NCI-H187 treated with DMSO at 0.1 percent for 48 hours (cell line): ENCODE data around the gene ZNF740.
"Not testable (repeated sequence)": the region's sequence is repeated elsewhere in the genome, so short reads cannot be mapped to it uniquely, and the experiment has no call there.

Experiments used
- DNase-seq: peaks from one replicate; lab custom pipeline; 2025; lab: John Stamatoyannopoulos, UW

ZNF740 gene

GRCh38 chr12:53194973-53195372, 14.5 kb downstream of the ZNF740 start:
- DNase-seq, result no peak

- no peak for DNase-seq
Observed at GRCh38 chr12:53195516-53196420, 15.2 kb downstream of the ZNF740 start.

- no peak for DNase-seq
Observed at GRCh38 chr12:53196486-53196885, 16.0 kb downstream of the ZNF740 start.

- no peak for DNase-seq
Observed at GRCh38 chr12:53197011-53197640, 16.6 kb downstream of the ZNF740 start.

GRCh38 chr12:53198486-53199110, 18.1 kb downstream of the ZNF740 start:
- DNase-seq, result no peak

GRCh38 chr12:53199700-53200099, 19.2 kb downstream of the ZNF740 start:
- no peak for DNase-seq

- DNase-seq, result no peak
Observed at GRCh38 chr12:53200107-53200457, 19.6 kb downstream of the ZNF740 start.

- DNase-seq, result no peak
Observed at GRCh38 chr12:53200458-53201176, 20.1 kb downstream of the ZNF740 start.

GRCh38 chr12:53201177-53201541, 20.6 kb downstream of the ZNF740 start:
- DNase-seq, result no peak

GRCh38 chr12:53201639-53202038, 21.1 kb downstream of the ZNF740 start:
- DNase-seq, result no peak

GRCh38 chr12:53202316-53202715, 21.8 kb downstream of the ZNF740 start:
- not testable (repeated sequence) for DNase-seq

- no peak for DNase-seq
Observed at GRCh38 chr12:53204351-53204750, 23.8 kb downstream of the ZNF740 start.

- DNase-seq, result no peak
Observed at GRCh38 chr12:53205747-53206419, 25.4 kb downstream of the ZNF740 start.

- DNase-seq, result no peak
Observed at GRCh38 chr12:53207042-53207441, 26.5 kb downstream of the ZNF740 start, which contains the start of gene ITGB7. Gene ITGB7, minus strand, starts transcription at chr12:53207251. Its CDS starts 6,808 bp downstream, at chr12:53200443.

- no peak for DNase-seq
Observed at GRCh38 chr12:53208435-53208834, 27.9 kb downstream of the ZNF740 start.

GRCh38 chr12:53208877-53209463, 28.4 kb downstream of the ZNF740 start:
- DNase-seq, result no peak

- no peak for DNase-seq
Observed at GRCh38 chr12:53210843-53211242, 30.3 kb downstream of the ZNF740 start.

- no peak for DNase-seq
Observed at GRCh38 chr12:53211476-53212381, 31.2 kb downstream of the ZNF740 start.

GRCh38 chr12:53212931-53213330, 32.4 kb downstream of the ZNF740 start:
- DNase-seq, result no peak

GRCh38 chr12:53213348-53213747, 32.8 kb downstream of the ZNF740 start:
- DNase-seq, result no peak
